DMS114 treated with DMSO at 0.1 percent for 48 hours (cell line): ENCODE data around the gene NHLRC4.
"Not testable (repeated sequence)": the region's sequence is repeated elsewhere in the genome, so short reads cannot be mapped to it uniquely, and the experiment has no call there.

Source experiments
- DNase-seq: peaks from one replicate; lab custom pipeline; 2025; ENCODE audit not compliant: unreplicated experiment; lab: John Stamatoyannopoulos, UW

Gene NHLRC4

GRCh38 chr16:596736-597060, 29.9 kb downstream of the NHLRC4 start:
- DNase-seq: no peak

GRCh38 chr16:597655-598054, 30.9 kb downstream of the NHLRC4 start:
- not testable (repeated sequence) for DNase-seq

GRCh38 chr16:598823-599739, 32.3 kb downstream of the NHLRC4 start:
- no peak for DNase-seq

GRCh38 chr16:600781-601180, 34.0 kb downstream of the NHLRC4 start:
- no peak for DNase-seq

GRCh38 chr16:603933-604332, 37.1 kb downstream of the NHLRC4 start:
- DNase-seq: no peak

GRCh38 chr16:606656-607307, 40.0 kb downstream of the NHLRC4 start:
- no peak for DNase-seq

- no peak for DNase-seq
These were observed 41.2 kb downstream of the NHLRC4 start for GRCh38 chr16:608019-608418.

GRCh38 chr16:609316-609715, 42.5 kb downstream of the NHLRC4 start:
- DNase-seq: no peak

GRCh38 chr16:609984-610383, 43.2 kb downstream of the NHLRC4 start:
- no peak for DNase-seq

GRCh38 chr16:610513-611381, 43.9 kb downstream of the NHLRC4 start:
- no peak for DNase-seq

- no peak for DNase-seq
These were observed 48.3 kb downstream of the NHLRC4 start for GRCh38 chr16:615122-615521.

GRCh38 chr16:616733-617586, 50.2 kb downstream of the NHLRC4 start:
- no peak for DNase-seq

- no peak for DNase-seq
These were observed 51.0 kb downstream of the NHLRC4 start for GRCh38 chr16:617855-618254.
